HEK293 (cell line): ENCODE results near the gene NFATC3.

Experiments used
- CTCF ChIA-PET: fragments of 350-600 bp; formaldehyde crosslinking; extraction: SDS; loops from one replicate; lab custom pipeline; 2021; ENCODE audit warnings: antibody characterized with exemption; lab: Yijun Ruan, JAX
- POLR2A ChIA-PET: fragments of 300-600 bp; formaldehyde crosslinking; extraction: SDS; loops from one replicate; lab custom pipeline; 2020; ENCODE audit warnings: antibody characterized with exemption, inconsistent platforms; lab: Yijun Ruan, JAX
- H3K27ac ChIP-seq: fragments of 200-500 bp; sonication (Bioruptor generic); 2 replicates; pipeline ENCODE4 v1.5.1; 2014; ENCODE audit warnings: low read depth, low read length, control low read depth, inconsistent platforms; ENCODE audit errors: extremely low read depth
- H3K36me3 ChIP-seq, 2 experiments: fragments of 200-500 bp in 1 of 2; sonication (Bioruptor generic) in 1 of 2; 1 replicate in 1 of 2; 2 replicates in 1 of 2; pipeline ENCODE4 v1.5.1; 2014 to 2017; ENCODE audit warnings: inconsistent platforms in 2 of 2, low read length in 2 of 2; ENCODE audit not compliant: control insufficient read depth in 2 of 2, insufficient read depth in 1 of 2
- H3K4me1 ChIP-seq: fragments of 200-500 bp; sonication (Bioruptor generic); 2 replicates; pipeline ENCODE4 v1.5.1; 2014; ENCODE audit warnings: mild to moderate bottlenecking, low read length, inconsistent platforms; ENCODE audit not compliant: control insufficient read depth, insufficient read depth
- H3K4me3 ChIP-seq: 2 replicates; pipeline ENCODE4 v1.5.1; 2011; ENCODE audit warnings: low read depth, mild to moderate bottlenecking, control low read depth, low read length, moderate library complexity
- H3K9me3 ChIP-seq: fragments of 200-500 bp; sonication (Bioruptor generic); 2 replicates; pipeline ENCODE4 v1.5.1; 2014; ENCODE audit warnings: low read depth, low read length, inconsistent platforms; ENCODE audit not compliant: control insufficient read depth, insufficient read depth
- ATF2 ChIP-seq: fragments of 450-650 bp; formaldehyde crosslinking; IDR thresholded peaks from 2 replicates; pipeline ENCODE4 v1.5.1; 2016; ENCODE audit warnings: missing biosample characterization, missing genetic modification characterization, low read depth
- BCL11B ChIP-seq: fragments of 450-650 bp; formaldehyde crosslinking; IDR thresholded peaks from 2 replicates; pipeline ENCODE4 v1.5.1; 2016; ENCODE audit warnings: low read depth, missing biosample characterization, missing genetic modification characterization
- GLI2 ChIP-seq: fragments of 450-650 bp; formaldehyde crosslinking; IDR thresholded peaks from 2 replicates; pipeline ENCODE4; 2017; ENCODE audit warnings: missing biosample characterization, missing genetic modification characterization, low read depth, borderline replicate concordance
- HOXC10 ChIP-seq: sonication (generic); formaldehyde crosslinking; IDR thresholded peaks from 2 replicates; pipeline ENCODE4 v1.8.1; 2023; ENCODE audit warnings: mild to moderate bottlenecking, missing genetic modification reagents
- KLF1 ChIP-seq: fragments of 450-650 bp; formaldehyde crosslinking; IDR thresholded peaks from 2 replicates; pipeline ENCODE4 v1.5.1; 2016; ENCODE audit warnings: missing biosample characterization, missing genetic modification characterization
- MZF1 ChIP-seq: fragments of 450-650 bp; formaldehyde crosslinking; IDR thresholded peaks from 2 replicates; pipeline ENCODE4 v1.5.1; 2017; ENCODE audit warnings: missing biosample characterization, missing genetic modification characterization, borderline replicate concordance
- ZBTB11 ChIP-seq: fragments of 450-650 bp; formaldehyde crosslinking; conservative IDR thresholded peaks from 2 replicates; pipeline ENCODE4 v1.5.1; 2016; ENCODE audit warnings: low read depth, missing biosample characterization, missing genetic modification characterization
- ZNF2 ChIP-seq: fragments of 450-650 bp; formaldehyde crosslinking; IDR thresholded peaks from 2 replicates; pipeline ENCODE4 v1.5.1; 2016; ENCODE audit warnings: missing biosample characterization, missing genetic modification characterization
- ZNF324 ChIP-seq: fragments of 450-650 bp; formaldehyde crosslinking; IDR thresholded peaks from 2 replicates; pipeline ENCODE4 v1.5.1; 2016; ENCODE audit warnings: missing biosample characterization, missing genetic modification characterization
- ZNF398 ChIP-seq: fragments of 450-650 bp; formaldehyde crosslinking; IDR thresholded peaks from 2 replicates; pipeline ENCODE4 v1.5.1; 2017; ENCODE audit warnings: missing biosample characterization, missing genetic modification characterization
- ZNF449 ChIP-seq: fragments of 450-650 bp; formaldehyde crosslinking; IDR thresholded peaks from 2 replicates; pipeline ENCODE4 v1.5.1; 2017; ENCODE audit warnings: missing biosample characterization, mild to moderate bottlenecking, missing genetic modification characterization, moderate library complexity
- ZNF473 ChIP-seq: fragments of 450-650 bp; formaldehyde crosslinking; IDR thresholded peaks from 2 replicates; pipeline ENCODE4 v1.5.1; 2017; ENCODE audit warnings: missing biosample characterization, missing genetic modification characterization
- ZNF544 ChIP-seq: fragments of 450-650 bp; formaldehyde crosslinking; IDR thresholded peaks from 2 replicates; pipeline ENCODE4 v1.5.0; 2017; ENCODE audit warnings: missing biosample characterization, missing genetic modification characterization
- ZNF629 ChIP-seq: fragments of 450-650 bp; formaldehyde crosslinking; IDR thresholded peaks from 2 replicates; pipeline ENCODE4 v1.5.1; 2017; ENCODE audit warnings: missing biosample characterization, missing genetic modification characterization
- ZNF660 ChIP-seq: fragments of 450-650 bp; IDR thresholded peaks from 2 replicates; pipeline ENCODE4 v1.5.1; 2018; ENCODE audit warnings: missing biosample characterization, mild to moderate bottlenecking, missing genetic modification characterization
- ZSCAN4 ChIP-seq: fragments of 450-650 bp; formaldehyde crosslinking; IDR thresholded peaks from 2 replicates; pipeline ENCODE4 v1.5.1; 2017; ENCODE audit warnings: missing biosample characterization, missing genetic modification characterization

NFATC3 gene

GRCh38 chr16:68090130-68090529, 5.0 kb downstream of the NFATC3 start:
- peaks cover 25% of the 10 kb centered on the region for H3K4me1 ChIP-seq
- no peak overlapping the region for H3K4me3 ChIP-seq
- H3K36me3 ChIP-seq, result no peaks in the 10 kb centered on the region
- no peak overlapping the region for H3K27ac ChIP-seq
- TF ChIP-seq ZNF398, result peak; percentile 44; the same call in 1 of the 2 replicates
- no peak for TF ChIP-seq ZNF544 (tag by site-specific recombination)
- peak; percentile 44; the same call in 1 of the 2 replicates for TF ChIP-seq ZSCAN4 (tag by site-specific recombination)
- TF ChIP-seq, all 188 proteins: peak for 2
- H3K9me3 ChIP-seq, result no peaks in the 10 kb centered on the region
- CTCF ChIA-PET, result interaction anchor here (0.9 kb wide), 1 partner anchor 174 kb away, joined by 4 read pairs; the partner anchor contains the start of gene SLC7A6
- POLR2A ChIA-PET, result no interaction called here

- ChIA-PET POLR2A (no interaction called here), CTCF (no interaction called here)
- Histone ChIP-seq H3K4me3 (no peak overlapping the region), H3K27ac (no peak overlapping the region), H3K36me3 (no peaks in the 10 kb centered on the region), H3K4me1 (peaks cover 25% of the 10 kb centered on the region), H3K9me3 (no peaks in the 10 kb centered on the region)
- no peak for TF ChIP-seq BCL11B (tag by site-specific recombination)
- no peak for TF ChIP-seq ZNF629 (tag by site-specific recombination)
- no peak for TF ChIP-seq HOXC10 (CRISPR knock-in tag)
- TF ChIP-seq KLF1 (tag by site-specific recombination), result no peak
- TF ChIP-seq ZNF2 (tag by site-specific recombination), result no peak
- TF ChIP-seq ZNF449, result no peak
- no peak for TF ChIP-seq ZNF324
Observed at GRCh38 chr16:68090533-68090932, 5.4 kb downstream of the NFATC3 start.

GRCh38 chr16:68091380-68092261, 6.5 kb downstream of the NFATC3 start:
- Histone ChIP-seq H3K36me3 (no peaks in the 10 kb centered on the region), H3K27ac (peak overlapping the region; percentile 45), H3K9me3 (no peaks in the 10 kb centered on the region), H3K4me1 (peaks cover 25% of the 10 kb centered on the region), H3K4me3 (no peak overlapping the region)
- POLR2A ChIA-PET, result interaction anchor here (0.6 kb wide), 1 partner anchor 498 kb away, joined by 5 read pairs; no protein-coding TSS in a partner anchor
- CTCF ChIA-PET, result interaction anchor here (0.5 to 2.3 kb wide), 9 partner anchors 9 to 238 kb away, joined by 3 to 12 read pairs (median 4); no protein-coding TSS in a partner anchor
- peak; percentile 87 for TF ChIP-seq ZNF660 (tag by site-specific recombination)
- TF ChIP-seq ZNF473 (tag by site-specific recombination), result no peak
- TF ChIP-seq GLI2 (tag by site-specific recombination), result peak; percentile 56; the same call in 1 of the 2 replicates
- peak; percentile 81; the same call in 1 of the 2 replicates for TF ChIP-seq MZF1 (tag by site-specific recombination)
- no peak for TF ChIP-seq ZNF398
- peak; percentile 29 for TF ChIP-seq ATF2 (tag by site-specific recombination)
- no peak for TF ChIP-seq ZBTB11
